WERI-Rb-1 (cell line): ENCODE results near the gene ST3GAL4.

Experiments used
- DNase-seq: peaks from one replicate; pipeline ENCODE4 v3.0.0-alpha.2; 2020
- H3K27ac ChIP-seq: fragments of 250-450 bp; sonication (Bioruptor Pico); 2 replicates; pipeline ENCODE4 v1.5.1; 2020; ENCODE audit warnings: mild to moderate bottlenecking, moderate library complexity
- H3K27me3 ChIP-seq: fragments of 250-450 bp; sonication (Bioruptor Pico); 2 replicates; pipeline ENCODE4 v1.5.1; 2021; ENCODE audit warnings: mild to moderate bottlenecking, low read depth, moderate library complexity; ENCODE audit not compliant: insufficient read depth, severe bottlenecking
- H3K36me3 ChIP-seq: fragments of 250-450 bp; sonication (Bioruptor Pico); 2 replicates; pipeline ENCODE4 v1.5.1; 2020; ENCODE audit warnings: mild to moderate bottlenecking, moderate library complexity
- H3K4me3 ChIP-seq: 2 replicates; pipeline ENCODE4 v1.5.1; 2011; ENCODE audit warnings: low read depth, mild to moderate bottlenecking, control low read depth, low read length
- H3K9me3 ChIP-seq: fragments of 250-450 bp; sonication (Bioruptor Pico); 2 replicates; pipeline ENCODE4 v1.5.1; 2021; ENCODE audit warnings: mild to moderate bottlenecking, moderate library complexity; ENCODE audit not compliant: severe bottlenecking
- CTCF ChIP-seq: IDR thresholded peaks from 2 replicates; pipeline ENCODE4 v1.5.1; 2011; ENCODE audit warnings: low read depth, mild to moderate bottlenecking, control low read depth, inconsistent platforms, low read length

The ST3GAL4 gene

DNA sequence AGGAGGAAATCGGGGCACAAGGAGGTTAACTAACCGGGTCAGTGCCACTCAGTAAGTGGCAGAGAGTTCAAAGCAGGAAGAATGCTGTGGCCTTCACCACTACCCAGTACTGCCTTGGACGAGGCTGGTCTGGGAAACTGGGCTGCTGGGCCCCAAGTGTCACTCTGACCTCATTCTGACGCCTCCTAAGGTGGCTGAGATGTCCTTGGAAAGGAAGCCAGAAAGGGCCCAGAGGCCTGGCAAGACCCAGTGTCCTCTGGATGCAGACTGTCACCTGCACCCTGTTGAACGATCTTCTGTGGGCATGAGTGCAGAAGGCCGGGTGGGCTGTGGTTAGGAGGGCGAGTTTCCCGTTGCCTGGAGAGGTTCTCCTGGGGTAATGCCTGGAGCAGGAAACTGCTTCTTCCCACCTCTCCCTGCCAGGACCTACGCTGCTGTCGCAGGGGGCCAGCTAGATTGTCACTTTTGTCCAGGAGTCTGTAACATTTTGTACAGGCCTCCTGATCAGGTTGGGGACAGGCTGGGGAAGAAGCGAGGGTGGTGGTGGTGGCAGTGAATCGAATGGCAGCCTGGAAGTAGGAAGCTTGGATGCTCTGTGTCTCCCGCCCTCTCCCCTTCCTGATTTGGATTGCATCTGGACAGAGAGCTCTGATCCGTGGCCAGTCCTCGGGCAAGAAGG lies 105.1 kb downstream of the ST3GAL4 start:
- no peak for TF ChIP-seq CTCF
- Histone ChIP-seq H3K27ac (no peak overlapping the region), H3K36me3 (no peaks in the 10 kb centered on the region), H3K9me3 (no peaks in the 10 kb centered on the region), H3K27me3 (no peaks in the 10 kb centered on the region), H3K4me3 (no peak overlapping the region)
- DNase-seq = no peak

DNA sequence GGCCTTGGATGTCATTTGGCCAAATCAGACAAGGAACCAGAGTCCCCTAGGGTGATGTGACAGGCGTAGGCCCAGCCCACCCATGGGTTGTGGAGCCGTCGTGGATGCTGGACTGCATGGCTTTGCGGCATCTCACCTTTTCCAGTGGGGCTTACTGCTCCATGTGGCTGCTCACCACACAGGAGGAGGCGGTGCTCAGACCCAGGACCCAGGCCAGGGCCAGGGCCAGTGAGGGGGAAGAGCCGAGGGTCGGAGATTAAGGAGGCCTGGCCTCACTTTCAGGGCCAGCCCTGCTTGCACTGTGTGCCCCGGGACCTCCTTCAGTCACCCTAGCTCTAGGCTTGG lies 105.6 kb downstream of the ST3GAL4 start:
- DNase-seq = no peak
- no peak for TF ChIP-seq CTCF
- H3K9me3 ChIP-seq = no peaks in the 10 kb centered on the region
- no peaks in the 10 kb centered on the region for H3K36me3 ChIP-seq
- H3K27ac ChIP-seq = no peak overlapping the region
- H3K4me3 ChIP-seq = no peak overlapping the region
- H3K27me3 ChIP-seq = no peaks in the 10 kb centered on the region

GRCh38 chr11:126461996-126462395 lies 106.5 kb downstream of the ST3GAL4 start:
- H3K36me3 ChIP-seq = no peaks in the 10 kb centered on the region
- H3K27me3 ChIP-seq = no peaks in the 10 kb centered on the region
- H3K4me3 ChIP-seq = no peak overlapping the region
- no peak for DNase-seq
- no peak for TF ChIP-seq CTCF
- H3K9me3 ChIP-seq = no peaks in the 10 kb centered on the region
- H3K27ac ChIP-seq = no peak overlapping the region

- Histone ChIP-seq H3K27me3 (no peaks in the 10 kb centered on the region), H3K27ac (no peak overlapping the region), H3K4me3 (no peak overlapping the region), H3K36me3 (no peaks in the 10 kb centered on the region), H3K9me3 (no peaks in the 10 kb centered on the region)
- TF ChIP-seq CTCF = no peak
- DNase-seq = no peak
Observed at GRCh38 chr11:126462422-126462821, 106.9 kb downstream of the ST3GAL4 start.
